HepG2 (cell line): ENCODE results near the gene HNRNPM. TPM values are rescaled to one million over a fixed set of nuclear protein-coding genes. Genes with fewer than 3 reads are reported as not detected.
A peak's percentile ranks its signal among the peaks of the same experiment; 100 is the strongest.

Experiments used
- HDAC6 ChIP-seq: fragments of 200-600 bp; sonication (generic); IDR thresholded peaks from 2 replicates; pipeline ENCODE4 v1.7.0; 2017; ENCODE audit warnings: mild to moderate bottlenecking, antibody characterized with exemption, low read length, low read depth
- IKZF1 ChIP-seq: fragments of 450-650 bp; IDR thresholded peaks from 2 replicates; pipeline ENCODE4 v1.7.1; 2016
- MTA3 ChIP-seq: sonication (generic); formaldehyde crosslinking; IDR thresholded peaks from 2 replicates; pipeline ENCODE4 v1.4.0; 2020; ENCODE audit warnings: missing genetic modification reagents
- NFIB ChIP-seq: sonication (generic); formaldehyde crosslinking; IDR thresholded peaks from 2 replicates; pipeline ENCODE4 v1.9.0; 2021; ENCODE audit warnings: missing genetic modification reagents, mild to moderate bottlenecking, borderline replicate concordance
- NFYC ChIP-seq: IDR thresholded peaks from 2 replicates; pipeline ENCODE4 v1.6.1; 2016; ENCODE audit warnings: missing genetic modification reagents, missing compliant biosample characterization
- RFX1 ChIP-seq: fragments of 450-650 bp; IDR thresholded peaks from 2 replicates; pipeline ENCODE4 v1.6.1; 2017
- RFX5 ChIP-seq: IDR thresholded peaks from 2 replicates; pipeline ENCODE4 v1.6.1; 2011; ENCODE audit warnings: low read depth, low read length, improper control_type of control experiment
- SAFB2 ChIP-seq: sonication (generic); formaldehyde crosslinking; IDR thresholded peaks from 2 replicates; pipeline ENCODE4 v1.5.1; 2020; ENCODE audit warnings: missing genetic modification reagents, low read depth, mild to moderate bottlenecking, borderline replicate concordance
- SP4 ChIP-seq: sonication (generic); formaldehyde crosslinking; IDR thresholded peaks from 2 replicates; pipeline ENCODE4 v1.8.1; 2023; ENCODE audit warnings: mild to moderate bottlenecking, missing genetic modification reagents
- TBX2 ChIP-seq: sonication (generic); formaldehyde crosslinking; IDR thresholded peaks from 2 replicates; pipeline ENCODE4 v1.5.0; 2020; ENCODE audit warnings: missing genetic modification reagents, mild to moderate bottlenecking, borderline replicate concordance
- ZMYM3 ChIP-seq: sonication (generic); formaldehyde crosslinking; IDR thresholded peaks from 2 replicates; pipeline ENCODE4 v1.5.1; 2020; ENCODE audit warnings: mild to moderate bottlenecking, missing genetic modification reagents
- ZNF10 ChIP-seq: sonication (generic); formaldehyde crosslinking; IDR thresholded peaks from 2 replicates; pipeline ENCODE4 v1.4.0; 2020; ENCODE audit warnings: mild to moderate bottlenecking, low read depth, missing genetic modification reagents, borderline replicate concordance
- ZNF205 ChIP-seq: IDR thresholded peaks from 2 replicates; pipeline ENCODE4 v1.6.1; 2018; ENCODE audit warnings: missing biosample characterization, missing genetic modification reagents
- ZNF563 ChIP-seq: sonication (generic); formaldehyde crosslinking; IDR thresholded peaks from 2 replicates; pipeline ENCODE4 v1.8.0; 2022; ENCODE audit warnings: mild to moderate bottlenecking, moderate library complexity, missing genetic modification reagents
- polyA plus RNA-seq, 8 experiments: library from polyadenylated mRNA; depleted of rRNA in 3 of 8; stranded (reverse) in 7 of 8; unstranded in 1 of 8; fragments of >200 nt; fragmentation: Illumina TruSeq in 4 of 8; extraction: Trizol in 4 of 8; gene quantifications; 2 replicates each; pipeline versions ENCODE4 v1.2.1 to v1.2.3, GENCODE V29; 2011 to 2016; ENCODE audit warnings: low read depth in 4 of 8, missing spikeins in 1 of 8, mixed read lengths in 1 of 8; ENCODE audit not compliant: insufficient read depth in 1 of 8
- total RNA-seq, 5 experiments: library from RNA; depleted of rRNA; stranded (reverse); fragments of >200 nt; fragmentation: Illumina TruSeq; extraction: Trizol; gene quantifications; 2 replicates each; pipeline ENCODE4 v1.2.3, GENCODE V29; 2016; ENCODE audit warnings: low read depth in 1 of 5
- TF ChIP-seq, protein P1 (sequence below): sonication (generic); formaldehyde crosslinking; IDR thresholded peaks from 2 replicates; pipeline ENCODE4 v1.4.0; 2020; ENCODE audit warnings: missing genetic modification reagents; ENCODE audit errors: not compliant biosample characterization
- TF ChIP-seq, protein P2 (sequence below): IDR thresholded peaks from 2 replicates; pipeline ENCODE4 v1.6.1; 2016; ENCODE audit warnings: missing genetic modification reagents, missing compliant biosample characterization
- TF ChIP-seq, protein P3 (sequence below): sonication (generic); formaldehyde crosslinking; IDR thresholded peaks from 2 replicates; pipeline ENCODE4 v1.5.0; 2020; ENCODE audit warnings: missing genetic modification reagents, mild to moderate bottlenecking, borderline replicate concordance
- TF ChIP-seq, protein P4 (sequence below): sonication (generic); formaldehyde crosslinking; IDR thresholded peaks from 2 replicates; pipeline ENCODE4 v1.4.0; 2020; ENCODE audit warnings: missing genetic modification reagents, mild to moderate bottlenecking, borderline replicate concordance
- TF ChIP-seq, protein P5 (sequence below): sonication (generic); formaldehyde crosslinking; IDR thresholded peaks from 2 replicates; pipeline ENCODE4 v1.8.0; 2022; ENCODE audit warnings: missing genetic modification reagents, low read depth, mild to moderate bottlenecking, borderline replicate concordance
- TF ChIP-seq, protein P6 (sequence below): sonication (generic); formaldehyde crosslinking; IDR thresholded peaks from 2 replicates; pipeline ENCODE4 v1.5.1; 2020; ENCODE audit warnings: mild to moderate bottlenecking, missing genetic modification reagents, moderate library complexity
- TF ChIP-seq, protein P7 (sequence below): sonication (generic); formaldehyde crosslinking; IDR thresholded peaks from 2 replicates; pipeline ENCODE4 v1.5.0; 2020; ENCODE audit warnings: missing genetic modification reagents, mild to moderate bottlenecking, borderline replicate concordance

The HNRNPM gene
- total and polyA plus RNA-seq, 2 of the 13 experiments (the other 11 are each of a cell fraction or from before 2014, with no cell fraction given): 56.7 to 102 TPM

DNA sequence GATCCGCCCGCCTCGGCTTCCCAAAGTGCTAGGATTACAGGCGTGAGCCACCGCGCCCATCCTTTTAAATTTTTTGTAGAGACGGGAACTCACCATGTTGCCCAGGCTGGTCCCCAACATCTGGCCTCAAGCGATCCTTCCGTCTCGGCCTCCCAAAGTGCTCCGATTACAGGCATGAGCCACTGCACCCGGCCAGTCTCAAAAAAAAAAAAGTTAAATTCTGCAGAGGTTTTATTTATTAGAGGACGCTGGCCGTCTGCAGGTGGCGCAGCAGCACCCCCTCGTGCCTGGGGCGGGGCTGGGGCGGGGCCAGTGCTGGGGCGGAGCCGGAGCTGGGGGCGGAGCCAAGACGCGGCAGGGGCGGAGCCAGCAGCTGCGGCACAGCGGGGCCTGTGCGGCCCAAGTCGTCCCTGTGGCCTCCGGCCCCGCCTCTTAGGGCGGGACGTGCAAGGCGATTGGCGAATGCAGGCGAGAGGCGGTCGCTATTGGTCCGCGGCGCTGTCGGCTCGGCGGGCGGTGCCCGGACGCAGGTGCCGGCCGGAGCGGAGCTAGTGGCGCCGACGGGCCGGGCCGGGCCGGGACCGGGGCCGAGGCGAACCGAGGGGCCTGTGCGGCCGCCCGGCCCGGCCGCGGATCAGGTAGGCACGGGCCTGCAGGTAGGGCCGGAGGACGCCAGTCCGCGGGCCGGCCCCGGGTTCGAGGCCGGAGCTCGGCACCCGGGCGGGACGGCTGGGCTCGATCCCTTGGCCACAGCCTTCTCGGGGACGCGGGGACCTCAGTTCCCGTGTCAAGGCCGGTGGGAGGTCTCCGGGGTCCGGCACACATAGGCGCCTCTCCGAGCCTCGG is 31.8 kb upstream of the HNRNPM start, which contains the start of gene MARCHF2 (continued):
- no peak for TF ChIP-seq ZNF10
- TF ChIP-seq, protein P1, sequence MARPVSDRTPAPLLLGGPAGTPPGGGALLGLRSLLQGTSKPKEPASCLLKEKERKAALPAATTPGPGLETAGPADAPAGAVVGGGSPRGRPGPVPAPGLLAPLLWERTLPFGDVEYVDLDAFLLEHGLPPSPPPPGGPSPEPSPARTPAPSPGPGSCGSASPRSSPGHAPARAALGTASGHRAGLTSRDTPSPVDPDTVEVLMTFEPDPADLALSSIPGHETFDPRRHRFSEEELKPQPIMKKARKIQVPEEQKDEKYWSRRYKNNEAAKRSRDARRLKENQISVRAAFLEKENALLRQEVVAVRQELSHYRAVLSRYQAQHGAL (CRISPR knock-in tag): no peak
- no peak for TF ChIP-seq HDAC6
- no peak for TF ChIP-seq ZNF205
- peak; percentile 98 for TF ChIP-seq SP4 (CRISPR knock-in tag)
- TF ChIP-seq, protein P2, sequence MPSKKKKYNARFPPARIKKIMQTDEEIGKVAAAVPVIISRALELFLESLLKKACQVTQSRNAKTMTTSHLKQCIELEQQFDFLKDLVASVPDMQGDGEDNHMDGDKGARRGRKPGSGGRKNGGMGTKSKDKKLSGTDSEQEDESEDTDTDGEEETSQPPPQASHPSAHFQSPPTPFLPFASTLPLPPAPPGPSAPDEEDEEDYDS (CRISPR knock-in tag): peak; percentile 69
- TF ChIP-seq, protein P3, sequence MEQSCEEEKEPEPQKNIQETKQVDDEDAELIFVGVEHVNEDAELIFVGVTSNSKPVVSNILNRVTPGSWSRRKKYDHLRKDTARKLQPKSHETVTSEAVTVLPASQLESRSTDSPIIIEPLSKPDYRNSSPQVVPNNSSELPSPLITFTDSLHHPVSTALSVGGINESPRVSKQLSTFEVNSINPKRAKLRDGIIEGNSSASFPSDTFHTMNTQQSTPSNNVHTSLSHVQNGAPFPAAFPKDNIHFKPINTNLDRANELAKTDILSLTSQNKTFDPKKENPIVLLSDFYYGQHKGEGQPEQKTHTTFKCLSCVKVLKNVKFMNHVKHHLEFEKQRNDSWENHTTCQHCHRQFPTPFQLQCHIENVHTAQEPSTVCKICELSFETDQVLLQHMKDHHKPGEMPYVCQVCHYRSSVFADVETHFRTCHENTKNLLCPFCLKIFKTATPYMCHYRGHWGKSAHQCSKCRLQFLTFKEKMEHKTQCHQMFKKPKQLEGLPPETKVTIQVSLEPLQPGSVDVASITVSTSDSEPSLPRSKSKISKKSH: no peak
- TF ChIP-seq RFX1: no peak
- TF ChIP-seq ZNF563 (CRISPR knock-in tag): 0 out of 2 replicates have a peak, but pooled peaks have one; percentile 34
- TF ChIP-seq, protein P4, sequence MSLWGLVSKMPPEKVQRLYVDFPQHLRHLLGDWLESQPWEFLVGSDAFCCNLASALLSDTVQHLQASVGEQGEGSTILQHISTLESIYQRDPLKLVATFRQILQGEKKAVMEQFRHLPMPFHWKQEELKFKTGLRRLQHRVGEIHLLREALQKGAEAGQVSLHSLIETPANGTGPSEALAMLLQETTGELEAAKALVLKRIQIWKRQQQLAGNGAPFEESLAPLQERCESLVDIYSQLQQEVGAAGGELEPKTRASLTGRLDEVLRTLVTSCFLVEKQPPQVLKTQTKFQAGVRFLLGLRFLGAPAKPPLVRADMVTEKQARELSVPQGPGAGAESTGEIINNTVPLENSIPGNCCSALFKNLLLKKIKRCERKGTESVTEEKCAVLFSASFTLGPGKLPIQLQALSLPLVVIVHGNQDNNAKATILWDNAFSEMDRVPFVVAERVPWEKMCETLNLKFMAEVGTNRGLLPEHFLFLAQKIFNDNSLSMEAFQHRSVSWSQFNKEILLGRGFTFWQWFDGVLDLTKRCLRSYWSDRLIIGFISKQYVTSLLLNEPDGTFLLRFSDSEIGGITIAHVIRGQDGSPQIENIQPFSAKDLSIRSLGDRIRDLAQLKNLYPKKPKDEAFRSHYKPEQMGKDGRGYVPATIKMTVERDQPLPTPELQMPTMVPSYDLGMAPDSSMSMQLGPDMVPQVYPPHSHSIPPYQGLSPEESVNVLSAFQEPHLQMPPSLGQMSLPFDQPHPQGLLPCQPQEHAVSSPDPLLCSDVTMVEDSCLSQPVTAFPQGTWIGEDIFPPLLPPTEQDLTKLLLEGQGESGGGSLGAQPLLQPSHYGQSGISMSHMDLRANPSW (CRISPR knock-in tag): no peak
- TF ChIP-seq, protein P5, sequence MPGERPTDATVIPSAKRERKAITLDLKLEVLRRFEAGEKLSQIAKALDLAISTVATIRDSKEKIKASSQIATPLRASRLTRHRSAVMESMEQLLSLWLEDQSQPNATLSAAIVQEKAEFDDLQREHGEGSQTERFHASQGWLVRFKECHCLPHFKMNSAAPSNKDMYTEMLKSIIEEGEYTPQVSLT (CRISPR knock-in tag): no peak
- TF ChIP-seq, protein P6, sequence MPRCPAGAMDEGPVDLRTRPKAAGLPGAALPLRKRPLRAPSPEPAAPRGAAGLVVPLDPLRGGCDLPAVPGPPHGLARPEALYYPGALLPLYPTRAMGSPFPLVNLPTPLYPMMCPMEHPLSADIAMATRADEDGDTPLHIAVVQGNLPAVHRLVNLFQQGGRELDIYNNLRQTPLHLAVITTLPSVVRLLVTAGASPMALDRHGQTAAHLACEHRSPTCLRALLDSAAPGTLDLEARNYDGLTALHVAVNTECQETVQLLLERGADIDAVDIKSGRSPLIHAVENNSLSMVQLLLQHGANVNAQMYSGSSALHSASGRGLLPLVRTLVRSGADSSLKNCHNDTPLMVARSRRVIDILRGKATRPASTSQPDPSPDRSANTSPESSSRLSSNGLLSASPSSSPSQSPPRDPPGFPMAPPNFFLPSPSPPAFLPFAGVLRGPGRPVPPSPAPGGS (CRISPR knock-in tag): no peak
- peak; percentile 91 for TF ChIP-seq NFYC (CRISPR knock-in tag)
- no peak for TF ChIP-seq NFIB (CRISPR knock-in tag)
- TF ChIP-seq SAFB2 (CRISPR knock-in tag): peak; percentile 51; the same call in 1 of the 2 replicates
- TF ChIP-seq ZMYM3: 0 out of 2 replicates have a peak, but pooled peaks have one; percentile 62
- no peak for TF ChIP-seq IKZF1
- TF ChIP-seq MTA3: no peak
- TF ChIP-seq, protein P7, sequence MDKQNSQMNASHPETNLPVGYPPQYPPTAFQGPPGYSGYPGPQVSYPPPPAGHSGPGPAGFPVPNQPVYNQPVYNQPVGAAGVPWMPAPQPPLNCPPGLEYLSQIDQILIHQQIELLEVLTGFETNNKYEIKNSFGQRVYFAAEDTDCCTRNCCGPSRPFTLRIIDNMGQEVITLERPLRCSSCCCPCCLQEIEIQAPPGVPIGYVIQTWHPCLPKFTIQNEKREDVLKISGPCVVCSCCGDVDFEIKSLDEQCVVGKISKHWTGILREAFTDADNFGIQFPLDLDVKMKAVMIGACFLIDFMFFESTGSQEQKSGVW: no peak
- peak; percentile 36; the same call in 1 of the 2 replicates for TF ChIP-seq RFX5
- TF ChIP-seq TBX2 (CRISPR knock-in tag): peak; percentile 26; the same call in 1 of the 2 replicates
